Activated effector memory CD4-positive, alpha-beta T cell treated with anti-CD3 and anti-CD28 coated beads, Interleukin-2, amount 50 U/mL, for 16 hours (primary cell): ENCODE measurements around the gene MIP.
"Not testable (repeated sequence)": the region's sequence is repeated elsewhere in the genome, so short reads cannot be mapped to it uniquely, and the experiment has no call there.

ENCODE experiments used
- DNase-seq: peaks from one replicate; pipeline ENCODE4 v3.0.0-alpha.2; 2020

MIP gene

GRCh38 chr12:56462565-56462964 lies 8.1 kb upstream of the MIP start:
- DNase-seq: peak; percentile 22

GRCh38 chr12:56461235-56462159 lies 7.0 kb upstream of the MIP start:
- peak; percentile 24 for DNase-seq

- no peak for DNase-seq
Measured at GRCh38 chr12:56457817-56458216, 3.4 kb upstream of the MIP start.

GRCh38 chr12:56451147-56451546 lies 3.3 kb downstream of the MIP start:
- peak; percentile 10 for DNase-seq

GRCh38 chr12:56450241-56450640 lies 4.2 kb downstream of the MIP start:
- DNase-seq: peak; percentile 16

- DNase-seq: peak; percentile 24
Measured at GRCh38 chr12:56449622-56449984, 4.9 kb downstream of the MIP start.

GRCh38 chr12:56448860-56449621 lies 5.4 kb downstream of the MIP start, which contains the start of gene TIMELESS:
Gene TIMELESS, minus strand, starts transcription at chr12:56449426. Its CDS starts 15,256 bp downstream, at chr12:56434170.
- peak; percentile 95 for DNase-seq

- not testable (repeated sequence) for DNase-seq
Measured at GRCh38 chr12:56443208-56443607, 11.2 kb downstream of the MIP start.

GRCh38 chr12:56437430-56438176 lies 16.9 kb downstream of the MIP start:
- no peak for DNase-seq

GRCh38 chr12:56434828-56435227 lies 19.6 kb downstream of the MIP start:
- DNase-seq: no peak

- no peak for DNase-seq
Measured at GRCh38 chr12:56431850-56432249, 22.6 kb downstream of the MIP start.

- DNase-seq: no peak
Measured at GRCh38 chr12:56431288-56431687, 23.2 kb downstream of the MIP start.

- no peak for DNase-seq
Measured at GRCh38 chr12:56425940-56426438, 28.5 kb downstream of the MIP start.

GRCh38 chr12:56425193-56425592 lies 29.3 kb downstream of the MIP start:
- no peak for DNase-seq

GRCh38 chr12:56420411-56420810 lies 34.0 kb downstream of the MIP start:
- no peak for DNase-seq

- no peak for DNase-seq
Measured at GRCh38 chr12:56417739-56418138, 36.7 kb downstream of the MIP start.

- DNase-seq: no peak
Measured at GRCh38 chr12:56414401-56414800, 40.1 kb downstream of the MIP start.

GRCh38 chr12:56413392-56413791 lies 41.1 kb downstream of the MIP start:
- peak; percentile 48 for DNase-seq

- peak; percentile 44 for DNase-seq
Measured at GRCh38 chr12:56411781-56412639, 42.4 kb downstream of the MIP start.

GRCh38 chr12:56410768-56411167 lies 43.7 kb downstream of the MIP start:
- DNase-seq: no peak

- peak; percentile 14 for DNase-seq
Measured at GRCh38 chr12:56408799-56409417, 45.5 kb downstream of the MIP start.
